Fibroblast of skin of scalp (primary cell): ENCODE measurements around the gene AGTRAP.

ENCODE experiments used
- DNase-seq: peaks from one replicate; pipeline ENCODE4 v3.0.0-alpha.2; 2013

Gene AGTRAP

GRCh38 chr1:11706292-11706691 is 29.6 kb upstream of the AGTRAP start:
- no peak for DNase-seq

- no peak for DNase-seq
Observed at GRCh38 chr1:11707621-11708276, 28.2 kb upstream of the AGTRAP start.

DNA sequence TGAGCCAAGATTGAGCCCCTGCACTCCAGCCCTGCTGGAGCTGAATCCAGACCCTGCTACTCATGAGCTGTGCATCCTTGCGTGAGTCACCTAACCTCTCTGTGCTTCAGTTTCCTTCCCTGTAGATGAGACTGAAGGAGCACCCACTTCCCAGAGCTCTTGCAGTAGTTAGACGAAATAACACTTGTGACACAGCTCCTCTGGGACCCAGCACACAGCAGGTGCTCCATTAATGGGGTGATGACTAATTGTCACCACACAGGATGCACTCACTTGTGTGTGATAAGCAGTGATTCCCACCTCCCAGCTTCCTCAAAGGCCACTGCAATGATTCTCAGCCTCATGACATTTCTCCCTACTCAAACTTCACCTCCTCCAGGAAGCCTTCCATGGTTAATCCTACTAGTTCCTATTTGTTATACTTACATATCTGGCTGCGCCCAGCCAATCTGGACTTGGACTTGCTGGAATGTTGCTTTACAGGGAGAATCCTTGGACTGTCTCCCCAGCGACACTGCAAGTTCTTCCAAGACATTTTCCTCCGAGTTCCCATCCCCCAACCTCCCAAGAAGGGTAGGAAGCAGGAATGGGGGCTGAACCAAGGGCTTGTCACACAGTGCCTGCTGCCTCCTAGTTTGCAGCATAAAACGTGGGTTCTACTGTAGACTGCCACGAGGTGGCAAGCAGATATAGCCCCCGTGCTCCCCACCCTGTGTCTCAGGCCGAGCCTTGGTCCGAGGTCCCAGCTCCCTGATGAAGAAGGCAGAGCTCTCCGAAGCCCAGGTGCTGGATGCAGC is 27.2 kb upstream of the AGTRAP start:
- no peak for DNase-seq

- no peak for DNase-seq
Observed at GRCh38 chr1:11711490-11711889, 24.4 kb upstream of the AGTRAP start.

GRCh38 chr1:11712285-11712684 is 23.7 kb upstream of the AGTRAP start:
- DNase-seq: no peak

DNA sequence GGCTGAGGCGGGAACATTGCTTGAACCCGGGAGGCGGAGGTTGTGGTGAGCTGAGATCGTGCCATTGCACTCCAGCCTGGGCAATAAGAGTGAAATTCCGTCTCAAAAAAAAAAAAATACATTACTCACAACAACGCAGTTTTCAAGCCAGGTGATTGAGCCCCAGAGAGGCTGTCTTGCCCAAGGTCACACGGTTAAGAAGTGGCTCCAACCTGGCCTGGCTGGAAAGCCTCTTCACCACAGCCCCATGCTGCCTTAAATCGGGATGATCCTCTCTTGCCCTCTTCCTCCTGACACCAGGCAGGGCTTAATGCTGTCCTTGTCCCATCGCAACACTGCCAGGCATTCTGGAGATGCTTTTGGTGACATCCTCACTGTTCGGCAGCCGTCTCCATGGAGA is 22.8 kb upstream of the AGTRAP start:
- no peak for DNase-seq

- no peak for DNase-seq
Observed at GRCh38 chr1:11714831-11715575, 20.9 kb upstream of the AGTRAP start.

GRCh38 chr1:11719313-11720032 is 16.5 kb upstream of the AGTRAP start:
- peak; percentile 52 for DNase-seq

DNA sequence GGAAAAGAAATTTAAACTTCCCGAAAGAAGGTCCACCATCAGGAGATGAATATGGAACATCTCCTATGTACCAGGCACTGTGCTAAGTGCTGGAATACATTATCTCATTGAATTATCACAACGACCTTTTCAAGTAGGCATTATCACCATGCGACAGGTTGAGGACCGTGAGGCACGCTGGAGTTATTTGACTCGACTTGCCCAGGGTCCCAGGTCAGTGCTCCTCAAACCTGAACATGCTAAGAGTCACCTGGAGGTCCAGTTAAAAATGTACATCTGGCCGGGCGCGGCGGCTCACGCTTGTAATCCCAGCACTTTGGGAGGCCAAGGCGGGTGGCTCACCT is 15.9 kb upstream of the AGTRAP start:
- no peak for DNase-seq

DNA sequence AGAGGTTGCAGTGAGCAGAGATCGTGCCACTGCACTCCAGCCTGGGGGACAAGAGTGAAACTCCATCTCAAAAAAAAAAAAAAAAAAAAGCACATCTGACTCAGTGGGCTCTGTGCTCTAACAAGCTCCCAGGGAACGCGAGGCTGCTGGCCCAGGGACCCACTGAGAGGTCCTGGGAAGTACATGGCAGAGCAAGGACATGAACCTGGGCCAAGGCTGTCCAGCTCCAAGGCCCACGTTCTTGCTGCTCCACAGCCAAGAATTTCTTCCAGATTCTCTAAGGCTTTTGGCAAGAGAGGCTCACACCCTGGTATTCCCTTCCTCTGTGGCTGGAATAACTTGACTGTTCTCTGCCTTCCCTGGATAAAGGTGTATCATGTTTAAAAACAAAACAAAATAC is 15.4 kb upstream of the AGTRAP start:
- DNase-seq: no peak

DNA sequence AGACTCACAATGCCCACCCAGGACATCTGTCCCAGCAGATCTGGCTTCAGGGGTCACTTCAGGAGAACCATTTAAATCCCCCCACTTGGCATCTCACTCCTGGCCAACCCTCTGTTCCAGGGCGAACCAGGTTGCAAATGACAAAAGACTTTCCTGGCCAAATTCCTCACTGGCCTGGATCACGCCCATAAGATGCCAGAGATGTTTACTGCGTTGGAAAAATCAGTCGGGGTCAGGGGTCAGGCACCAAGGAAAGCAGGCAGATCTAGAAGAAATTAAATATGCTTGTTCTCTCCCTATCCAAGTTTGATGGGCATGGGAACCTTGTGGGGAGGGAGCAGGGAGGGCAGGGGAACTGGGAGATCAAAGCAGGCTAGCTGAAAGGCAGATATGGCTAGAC is 14.6 kb upstream of the AGTRAP start:
- DNase-seq: no peak

DNA sequence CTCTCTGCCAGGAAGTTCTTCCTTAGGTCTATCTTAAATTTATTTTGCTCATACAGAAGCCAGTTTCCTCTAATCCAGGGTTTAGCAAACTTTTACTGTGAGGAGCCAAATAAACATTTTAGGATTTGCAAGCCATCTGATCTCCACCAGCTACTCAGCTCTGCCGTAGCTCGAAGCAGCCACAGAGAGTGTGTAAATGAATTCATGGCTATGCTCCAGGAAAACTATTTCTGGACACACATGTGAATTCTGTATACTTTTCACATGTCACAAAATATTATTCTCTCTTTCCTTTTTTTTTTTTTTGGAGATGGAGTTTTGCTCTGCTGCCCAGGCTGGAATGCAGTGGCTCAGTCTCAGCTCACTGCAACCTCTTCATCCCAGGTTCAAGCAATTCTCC is 13.4 kb upstream of the AGTRAP start:
- no peak for DNase-seq

GRCh38 chr1:11725616-11726015 is 10.3 kb upstream of the AGTRAP start:
- DNase-seq: no peak

GRCh38 chr1:11727119-11727518 is 8.8 kb upstream of the AGTRAP start:
- DNase-seq: no peak

DNA sequence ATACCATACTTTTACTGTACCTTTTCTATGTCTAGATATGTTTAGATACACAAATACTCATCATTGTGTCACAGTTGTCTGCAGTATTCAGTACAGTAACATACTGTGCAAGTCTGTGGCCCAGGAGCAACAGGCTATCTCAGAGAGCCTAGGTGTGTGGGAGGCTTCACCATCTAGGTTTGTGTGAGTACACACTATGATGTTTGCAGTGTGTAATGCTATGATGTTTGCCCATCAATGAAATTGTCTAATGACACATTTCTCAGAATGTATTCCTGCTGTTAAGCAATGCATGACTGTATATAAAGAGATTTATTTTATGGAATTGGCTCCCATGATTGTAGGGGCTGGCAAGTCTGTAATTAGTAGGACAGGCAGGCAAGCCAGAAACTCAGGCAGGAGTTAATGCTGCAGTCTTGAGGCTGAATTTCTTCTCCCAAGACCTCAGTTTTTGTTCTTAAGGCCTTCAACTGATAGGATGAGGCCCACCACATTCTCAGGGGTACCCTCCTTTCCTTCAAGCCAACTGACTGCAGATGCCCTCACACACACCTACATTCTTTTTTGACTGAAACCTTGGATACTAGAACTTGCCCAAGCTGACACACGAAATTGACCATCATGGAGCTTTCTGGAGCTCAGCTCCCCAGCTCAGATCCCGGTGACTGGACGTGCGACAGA is 7.7 kb upstream of the AGTRAP start:
- DNase-seq: no peak

DNA sequence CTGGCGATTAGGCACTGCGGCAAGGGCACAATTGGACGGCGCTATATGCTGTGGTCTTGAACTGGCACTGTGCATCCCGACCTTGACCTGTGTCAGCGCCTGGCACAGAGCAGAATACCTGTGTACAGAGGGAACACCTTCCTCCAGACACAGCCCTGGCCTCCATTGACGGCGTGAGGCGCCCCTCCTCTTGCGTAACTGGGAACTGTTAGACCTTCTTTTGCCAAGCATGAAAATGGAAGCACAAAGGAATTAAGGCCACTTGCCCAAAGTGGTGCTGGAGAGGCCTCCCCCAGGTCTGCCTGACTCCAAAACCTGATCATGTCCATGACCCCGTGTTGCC is 6.8 kb upstream of the AGTRAP start:
- DNase-seq: no peak

DNA sequence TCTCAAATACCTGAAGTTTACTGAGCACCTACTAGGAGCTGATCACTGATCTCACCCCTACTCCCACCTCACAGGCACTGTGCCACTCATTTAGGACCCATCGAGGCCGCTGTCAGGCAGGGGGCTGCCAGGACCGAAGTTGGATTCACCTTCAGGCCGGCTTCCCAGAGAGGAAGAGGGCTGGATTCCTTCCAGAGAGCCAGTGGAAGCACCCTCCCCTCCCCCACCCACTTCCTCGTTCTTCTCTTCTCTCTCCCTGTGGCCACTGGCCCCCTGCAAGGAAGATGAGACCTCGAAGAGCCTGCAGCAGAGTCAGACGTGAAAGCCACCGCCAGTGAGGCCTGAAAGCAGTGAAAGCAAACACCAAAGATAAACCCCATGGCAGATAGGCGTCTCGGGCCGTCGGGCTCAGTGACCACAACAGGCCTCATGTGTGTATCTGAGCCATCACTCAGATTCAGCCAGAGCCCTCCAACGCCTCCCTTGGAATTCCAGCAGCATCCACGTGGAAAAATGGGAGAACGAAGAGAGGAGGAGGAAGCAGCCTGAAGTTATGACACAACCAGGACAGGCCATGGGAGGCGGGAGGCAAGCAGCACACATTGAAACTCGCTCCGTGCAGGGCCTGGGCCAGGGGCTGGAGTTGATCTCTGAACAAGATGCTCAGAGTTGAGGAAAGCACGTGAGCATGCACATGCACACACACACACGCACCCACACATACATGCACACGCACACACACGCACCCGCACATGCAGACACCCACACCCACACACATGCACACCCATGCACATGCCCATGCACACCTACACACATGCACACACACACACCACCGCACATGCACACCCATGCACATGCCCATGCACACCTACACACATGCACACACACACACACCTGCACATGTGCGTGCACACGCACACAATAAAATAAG is 6.2 kb upstream of the AGTRAP start:
- no peak for DNase-seq

- no peak for DNase-seq
Observed at GRCh38 chr1:11730429-11730891, 5.5 kb upstream of the AGTRAP start.

- peak; percentile 41 for DNase-seq
Observed at GRCh38 chr1:11731691-11732283, 4.1 kb upstream of the AGTRAP start.

GRCh38 chr1:11733306-11733705 is 2.6 kb upstream of the AGTRAP start:
- no peak for DNase-seq

- no peak for DNase-seq
Observed at GRCh38 chr1:11735531-11735853, 444 bp upstream of the AGTRAP start.
